ENCODE measurements around the gene RNF220.

Gene RNF220

DNA sequence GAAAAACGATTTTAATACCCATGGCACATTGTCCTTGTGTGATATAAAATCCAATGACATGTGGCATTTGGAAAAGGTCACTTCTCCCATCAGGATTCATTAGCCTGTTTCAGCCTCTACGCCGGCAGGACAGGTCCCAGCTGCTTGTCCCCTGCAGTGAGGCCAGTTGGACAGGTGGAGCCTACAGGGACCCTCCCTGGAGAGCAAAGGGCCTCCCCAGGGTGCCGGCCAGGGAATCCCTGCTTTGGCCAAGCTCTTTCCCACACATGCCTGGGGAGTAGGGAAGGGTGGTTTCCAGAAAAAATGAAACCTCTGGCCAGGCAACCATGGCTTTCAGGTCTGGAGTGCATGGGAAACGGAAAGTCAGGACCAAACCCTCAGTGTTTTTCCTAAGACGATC is 176.2 kb downstream of the RNF220 start:
- H3F3A ChIP-seq (ENCODE audit: control insufficient read depth, insufficient read depth): no peaks in the 10 kb centered on the region
- no peaks in the 10 kb centered on the region for H3K9me2 ChIP-seq (replicated peaks; ENCODE audit: control insufficient read depth, low read length)
- H3K4me3 ChIP-seq (ENCODE audit: low read length): no peak overlapping the region
- H3K4me2 ChIP-seq (ENCODE audit: low read length): no peak overlapping the region
- no peaks in the 10 kb centered on the region for H3K9me3 ChIP-seq (ENCODE audit: control insufficient read depth, insufficient read depth, low read length)
- H3K36me3 ChIP-seq (ENCODE audit: control insufficient read depth, low read length): no peaks in the 10 kb centered on the region
- H3K79me2 ChIP-seq (ENCODE audit: control insufficient read depth, low read length): no peaks in the 10 kb centered on the region
- no peaks in the 10 kb centered on the region for H3K4me1 ChIP-seq (ENCODE audit: control insufficient read depth, low read length)
- H3K27ac ChIP-seq (ENCODE audit: low read depth, low read length): no peak overlapping the region
- TF ChIP-seq CTCF (IDR thresholded peaks at IDR 0.05; ENCODE audit: low read depth, low read length, poor library complexity, severe bottlenecking) (no peak), EZH2phosphoT487 (IDR thresholded peaks at IDR 0.05; ENCODE audit: borderline replicate concordance, low read length) (no peak)
- H4K20me1 ChIP-seq (ENCODE audit: control insufficient read depth, insufficient read depth, low read depth, low read length): no peaks in the 10 kb centered on the region
- peaks cover 7% of the 10 kb centered on the region; the same call in 1 of the 2 replicates for H3K27me3 ChIP-seq (ENCODE audit: control insufficient read depth, low read length)

- no peaks in the 10 kb centered on the region for H3K4me1 ChIP-seq (ENCODE audit: control insufficient read depth, low read length)
- no peaks in the 10 kb centered on the region for H3K79me2 ChIP-seq (ENCODE audit: control insufficient read depth, low read length)
- no peaks in the 10 kb centered on the region for H3F3A ChIP-seq (ENCODE audit: control insufficient read depth, insufficient read depth)
- H3K27ac ChIP-seq (ENCODE audit: low read depth, low read length): no peak overlapping the region
- peaks cover 4% of the 10 kb centered on the region; the same call in 1 of the 2 replicates for H3K27me3 ChIP-seq (ENCODE audit: control insufficient read depth, low read length)
- H3K36me3 ChIP-seq (ENCODE audit: control insufficient read depth, low read length): no peaks in the 10 kb centered on the region
- no peak overlapping the region for H3K4me3 ChIP-seq (ENCODE audit: low read length)
- H4K20me1 ChIP-seq (ENCODE audit: control insufficient read depth, insufficient read depth, low read depth, low read length): no peaks in the 10 kb centered on the region
- H3K9me3 ChIP-seq (ENCODE audit: control insufficient read depth, insufficient read depth, low read length): no peaks in the 10 kb centered on the region
- no peak overlapping the region for H3K4me2 ChIP-seq (ENCODE audit: low read length)
- H3K9me2 ChIP-seq (replicated peaks; ENCODE audit: control insufficient read depth, low read length): no peaks in the 10 kb centered on the region
- TF ChIP-seq EZH2phosphoT487 (IDR thresholded peaks at IDR 0.05; ENCODE audit: borderline replicate concordance, low read length) (no peak), CTCF (IDR thresholded peaks at IDR 0.05; ENCODE audit: low read depth, low read length, poor library complexity, severe bottlenecking) (no peak)
Observed at GRCh38 chr1:44584167-44584566, 179.1 kb downstream of the RNF220 start.

DNA sequence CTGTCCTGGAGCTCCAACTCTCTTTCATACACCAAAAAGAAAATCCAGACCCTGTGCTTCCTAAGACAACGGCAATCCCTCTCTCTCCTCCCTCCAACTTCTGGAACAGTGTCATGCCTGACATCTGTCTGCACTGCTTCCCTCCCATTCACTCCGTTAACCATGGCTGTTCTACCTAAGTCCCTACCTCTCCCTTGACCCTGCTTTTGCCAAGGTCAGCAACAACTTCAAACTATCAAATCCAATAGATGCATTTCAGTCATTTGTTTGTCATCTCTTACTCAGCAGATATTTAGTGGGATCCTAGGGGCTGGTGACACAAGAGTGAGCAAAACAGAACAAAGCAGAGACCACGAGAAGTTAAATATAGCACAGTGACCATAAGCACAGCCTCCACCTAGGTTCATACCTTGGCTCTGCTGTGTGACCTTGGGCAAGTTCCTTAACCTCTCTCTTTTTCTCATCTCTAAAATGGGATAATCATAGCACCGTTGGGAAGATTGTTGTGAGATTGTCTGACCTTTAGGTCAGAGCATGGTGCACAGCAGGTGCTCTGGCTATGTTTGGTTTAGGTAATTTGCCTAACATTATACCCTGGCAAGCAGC is 180.4 kb downstream of the RNF220 start:
- TF ChIP-seq CTCF (IDR thresholded peaks at IDR 0.05; ENCODE audit: low read depth, low read length, poor library complexity, severe bottlenecking) (no peak), EZH2phosphoT487 (IDR thresholded peaks at IDR 0.05; ENCODE audit: borderline replicate concordance, low read length) (no peak)
- Histone ChIP-seq H3K9me3 (ENCODE audit: control insufficient read depth, insufficient read depth, low read length) (no peaks in the 10 kb centered on the region), H3F3A (ENCODE audit: control insufficient read depth, insufficient read depth) (no peaks in the 10 kb centered on the region), H3K27me3 (ENCODE audit: control insufficient read depth, low read length) (peaks cover 4% of the 10 kb centered on the region; the same call in 1 of the 2 replicates), H3K4me3 (ENCODE audit: low read length) (no peak overlapping the region), H3K4me1 (ENCODE audit: control insufficient read depth, low read length) (no peaks in the 10 kb centered on the region), H3K9me2 (replicated peaks; ENCODE audit: control insufficient read depth, low read length) (no peaks in the 10 kb centered on the region), H3K27ac (ENCODE audit: low read depth, low read length) (no peak overlapping the region), H3K79me2 (ENCODE audit: control insufficient read depth, low read length) (no peaks in the 10 kb centered on the region), H3K36me3 (ENCODE audit: control insufficient read depth, low read length) (no peaks in the 10 kb centered on the region), H3K4me2 (ENCODE audit: low read length) (no peak overlapping the region), H4K20me1 (ENCODE audit: control insufficient read depth, insufficient read depth, low read depth, low read length) (no peaks in the 10 kb centered on the region)
